Upper lobe of left lung (tissue), 4 donors: ENCODE results near the gene ANKIB1.

Experiments used
- CTCF ChIP-seq, 6 experiments: fragments of 450-650 bp in 4 of 6; fragments of 200-600 bp in 2 of 6; sonication (generic) in 2 of 6; IDR thresholded peaks; one replicate each; pipeline ENCODE4 v1.5.1; 2016 to 2019; ENCODE audit warnings: antibody characterized with exemption in 6 of 6
- EP300 ChIP-seq, 4 donors: sonication (generic); formaldehyde crosslinking; IDR thresholded peaks; one replicate each; pipeline ENCODE4 v1.5.1; 2017; ENCODE audit warnings: antibody characterized with exemption in 4 of 4, control low read depth in 2 of 4
- POLR2A ChIP-seq, 4 donors: fragments of 450-650 bp; IDR thresholded peaks; one replicate each; pipeline ENCODE4 v1.5.1; 2016 to 2017; ENCODE audit warnings: antibody characterized with exemption in 4 of 4, mild to moderate bottlenecking in 2 of 4
- POLR2AphosphoS5 ChIP-seq, 2 donors: sonication (generic); formaldehyde crosslinking; IDR thresholded peaks; one replicate each; pipeline ENCODE4 v1.5.1; 2017; ENCODE audit warnings: antibody characterized with exemption in 2 of 2

DNA sequence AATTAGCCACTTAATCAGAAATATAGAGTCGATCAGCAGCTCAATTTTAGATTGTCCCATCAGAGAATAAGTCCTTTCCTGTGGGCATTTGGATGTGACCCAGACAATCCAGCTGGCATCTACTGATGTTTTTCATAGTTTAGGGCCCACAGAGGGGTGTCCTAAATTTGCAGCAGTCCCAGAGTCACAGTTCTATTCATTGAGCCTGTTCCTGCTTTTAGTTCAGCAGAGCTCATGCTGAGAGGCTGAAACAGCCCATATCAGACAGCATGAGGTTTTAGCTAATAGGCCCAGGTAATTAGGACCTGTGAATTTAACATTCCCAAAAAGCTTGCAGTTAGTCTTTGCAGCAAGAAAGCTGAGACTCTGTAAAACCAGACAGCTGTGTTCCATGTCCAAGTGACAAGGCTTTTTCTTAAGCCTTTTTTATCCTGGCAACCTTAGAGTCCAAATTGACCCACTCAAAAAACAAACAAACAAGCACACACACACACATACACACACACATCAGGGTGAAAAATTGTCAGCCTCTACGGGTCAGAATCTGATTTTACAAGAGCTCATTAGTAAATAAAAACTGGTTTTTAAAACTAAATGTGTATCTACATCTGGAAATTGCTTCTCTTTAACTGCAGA, 33.7 kb downstream of the ANKIB1 start:
- TF ChIP-seq EP300 (IDR thresholded peaks at IDR 0.05) (no peak), POLR2A (IDR thresholded peaks at IDR 0.05) (no peak), CTCF (IDR thresholded peaks at IDR 0.05) (no peak), POLR2AphosphoS5 (IDR thresholded peaks at IDR 0.05) (no peak)
